ENCODE data around the gene ANTXRL. TPM values are rescaled to one million over a fixed set of nuclear protein-coding genes. Genes with fewer than 3 reads are reported as not detected.
A peak's percentile ranks its signal among the peaks of the same experiment; 100 is the strongest.

The ANTXRL gene
- total and polyA plus RNA-seq, 4 donors = 0.06 TPM; not detected in 3

- no peak overlapping the region for H3K9ac ChIP-seq (ENCODE audit: low read depth in 1 of 2, low read length in 2 of 2)
- H3K36me3 ChIP-seq (ENCODE audit: control insufficient read depth in 4 of 4, insufficient read depth in 3 of 4, low read depth in 1 of 4, low read length in 3 of 4) = no peaks in the 10 kb centered on the region
- no peak for TF ChIP-seq CTCF (IDR thresholded peaks at IDR 0.05; ENCODE audit: low read depth, low read length, missing input control)
- TF ChIP-seq FOXA2 (IDR thresholded peaks at IDR 0.05) = no peak
- TF ChIP-seq YY1 (IDR thresholded peaks at IDR 0.05) = no peak
- no peak for TF ChIP-seq SP1 (IDR thresholded peaks at IDR 0.05)
- TF ChIP-seq GABPA (IDR thresholded peaks at IDR 0.05 in 1 of 2, conservative IDR thresholded peaks at IDR 0.05 in 1 of 2) = no peak
- no peak for DNase-seq (ENCODE audit: low spot score)
- no peak overlapping the region for H3K27ac ChIP-seq (ENCODE audit: low read depth in 1 of 2, low read length in 2 of 2)
- no peaks in the 10 kb centered on the region for H3K9me3 ChIP-seq (ENCODE audit: control insufficient read depth in 4 of 4, low read length in 3 of 4)
- H3K4me3 ChIP-seq (ENCODE audit: low read depth in 1 of 3, low read length in 3 of 3) = no peak overlapping the region
- H3K4me1 ChIP-seq (ENCODE audit: control insufficient read depth in 4 of 4, insufficient read depth in 4 of 4, low read length in 3 of 4) = no peaks in the 10 kb centered on the region
- WGBS = 87% methylated on average over 4 of the region's 4 CpGs
- H3K27me3 ChIP-seq (ENCODE audit: control insufficient read depth in 4 of 4, insufficient read depth in 4 of 4, low read length in 3 of 4) = no peaks in the 10 kb centered on the region
Observed at GRCh38 chr10:46323176-46323575, 36.4 kb downstream of the ANTXRL start.

GRCh38 chr10:46325021-46325420, 38.2 kb downstream of the ANTXRL start:
- Histone ChIP-seq H3K4me1 (ENCODE audit: control insufficient read depth in 4 of 4, insufficient read depth in 4 of 4, low read length in 3 of 4) (no peaks in the 10 kb centered on the region), H3K36me3 (ENCODE audit: control insufficient read depth in 4 of 4, insufficient read depth in 3 of 4, low read depth in 1 of 4, low read length in 3 of 4) (no peaks in the 10 kb centered on the region), H3K27me3 (ENCODE audit: control insufficient read depth in 4 of 4, insufficient read depth in 4 of 4, low read length in 3 of 4) (peaks cover 0 to 3% (median 0%) of the 10 kb centered on the region in 4 donors), H3K4me3 (ENCODE audit: low read depth in 1 of 3, low read length in 3 of 3) (no peak overlapping the region), H3K27ac (ENCODE audit: low read depth in 1 of 2, low read length in 2 of 2) (no peak overlapping the region), H3K9me3 (ENCODE audit: control insufficient read depth in 4 of 4, low read length in 3 of 4) (no peaks in the 10 kb centered on the region), H3K9ac (ENCODE audit: low read depth in 1 of 2, low read length in 2 of 2) (no peak overlapping the region)
- peak; percentile 40 to 59 for TF ChIP-seq RAD21 (IDR thresholded peaks at IDR 0.05)
- TF ChIP-seq CTCF (IDR thresholded peaks at IDR 0.05; ENCODE audit: low read depth, low read length, missing input control) = peak; percentile 25
- no peak for TF ChIP-seq ATF3 (IDR thresholded peaks at IDR 0.05)
- 91% methylated on average over 1 of the region's 1 CpG for WGBS
- DNase-seq (ENCODE audit: low spot score) = no peak

- no peaks in the 10 kb centered on the region for H3K4me1 ChIP-seq (ENCODE audit: control insufficient read depth in 4 of 4, insufficient read depth in 4 of 4, low read length in 3 of 4)
- no peak overlapping the region for H3K4me3 ChIP-seq (ENCODE audit: low read depth in 1 of 3, low read length in 3 of 3)
- no peak overlapping the region for H3K9ac ChIP-seq (ENCODE audit: low read depth in 1 of 2, low read length in 2 of 2)
- H3K36me3 ChIP-seq (ENCODE audit: control insufficient read depth in 4 of 4, insufficient read depth in 3 of 4, low read depth in 1 of 4, low read length in 3 of 4) = no peaks in the 10 kb centered on the region
- 83% methylated on average over 1 of the region's 1 CpG for WGBS
- no peaks in the 10 kb centered on the region for H3K9me3 ChIP-seq (ENCODE audit: control insufficient read depth in 4 of 4, low read length in 3 of 4)
- DNase-seq (ENCODE audit: low spot score) = no peak
- no peak overlapping the region for H3K27ac ChIP-seq (ENCODE audit: low read depth in 1 of 2, low read length in 2 of 2)
- peaks cover 0 to 3% (median 0%) of the 10 kb centered on the region in 4 donors for H3K27me3 ChIP-seq (ENCODE audit: control insufficient read depth in 4 of 4, insufficient read depth in 4 of 4, low read length in 3 of 4)
- TF ChIP-seq RXRA (IDR thresholded peaks at IDR 0.05) (no peak), REST (IDR thresholded peaks at IDR 0.05) (no peak), FOXA2 (IDR thresholded peaks at IDR 0.05) (no peak), CTCF (IDR thresholded peaks at IDR 0.05; ENCODE audit: low read depth, low read length, missing input control) (no peak), HNF4G (IDR thresholded peaks at IDR 0.05) (no peak), GABPA (IDR thresholded peaks at IDR 0.05 in 1 of 2, conservative IDR thresholded peaks at IDR 0.05 in 1 of 2) (no peak), RAD21 (IDR thresholded peaks at IDR 0.05) (no peak), HNF4A (conservative IDR thresholded peaks at IDR 0.05) (no peak), NR2F2 (IDR thresholded peaks at IDR 0.05) (no peak), YY1 (IDR thresholded peaks at IDR 0.05) (no peak), FOXA1 (IDR thresholded peaks at IDR 0.05) (no peak), ZBTB33 (IDR thresholded peaks at IDR 0.05) (no peak), EGR1 (IDR thresholded peaks at IDR 0.05; ENCODE audit: low read depth in 2 of 2) (no peak), SP1 (IDR thresholded peaks at IDR 0.05) (no peak)
Observed at GRCh38 chr10:46326066-46326465, 39.3 kb downstream of the ANTXRL start.
